GM12878 (cell line): ENCODE data around the gene CD200R1. TPM values are rescaled to one million over a fixed set of nuclear protein-coding genes. Genes with fewer than 3 reads are reported as not detected.

Source experiments
- ATF3 ChIP-seq: IDR thresholded peaks from 2 replicates; pipeline ENCODE4 v1.6.1; 2011; ENCODE audit warnings: low read depth, mild to moderate bottlenecking, low read length, moderate library complexity, borderline replicate concordance; ENCODE audit errors: extremely low read depth
- ATF7 ChIP-seq: fragments of 450-650 bp; IDR thresholded peaks from 2 replicates; pipeline ENCODE4 v1.6.1; 2016; ENCODE audit warnings: low read depth, mild to moderate bottlenecking
- BCL3 ChIP-seq: IDR thresholded peaks from 2 replicates; pipeline ENCODE4 v1.6.1; 2011; ENCODE audit warnings: borderline replicate concordance, low read depth, mild to moderate bottlenecking, moderate library complexity, low read length; ENCODE audit not compliant: insufficient read depth, poor library complexity, severe bottlenecking
- CBFB ChIP-seq: IDR thresholded peaks from 2 replicates; pipeline ENCODE4 v1.6.1; 2016; ENCODE audit warnings: antibody characterized with exemption, low read depth
- E2F8 ChIP-seq: fragments of 450-650 bp; IDR thresholded peaks from 2 replicates; pipeline ENCODE4 v1.6.1; 2018; ENCODE audit warnings: mild to moderate bottlenecking, low read depth, moderate library complexity; ENCODE audit not compliant: partially characterized antibody
- HSF1 ChIP-seq: fragments of 150-350 bp; IDR thresholded peaks from 2 replicates; pipeline ENCODE4 v1.6.1; 2014; ENCODE audit warnings: mild to moderate bottlenecking, low read depth, low read length
- IRF3 ChIP-seq: fragments of 450-650 bp; IDR thresholded peaks from 2 replicates; pipeline ENCODE4 v1.6.1; 2014; ENCODE audit warnings: mild to moderate bottlenecking
- MEF2B ChIP-seq: fragments of 450-650 bp; IDR thresholded peaks from 2 replicates; pipeline ENCODE4 v1.6.1; 2018; ENCODE audit warnings: mild to moderate bottlenecking, moderate library complexity; ENCODE audit not compliant: partially characterized antibody, poor library complexity, severe bottlenecking
- MXI1 ChIP-seq: fragments of 150-350 bp; IDR thresholded peaks from 2 replicates; pipeline ENCODE4 v1.6.1; 2011; ENCODE audit warnings: low read depth, mild to moderate bottlenecking, inconsistent platforms, low read length, improper control_type of control experiment
- NR2F1 ChIP-seq: fragments of 450-650 bp; conservative IDR thresholded peaks from 2 replicates; pipeline ENCODE4 v1.6.1; 2017; ENCODE audit warnings: mild to moderate bottlenecking
- NRF1 ChIP-seq: conservative IDR thresholded peaks from 2 replicates; pipeline ENCODE4 v1.6.1; 2011; ENCODE audit warnings: mild to moderate bottlenecking, low read depth, low read length, improper control_type of control experiment
- PML ChIP-seq: IDR thresholded peaks from 2 replicates; pipeline ENCODE4 v1.6.1; 2012; ENCODE audit warnings: low read length, inconsistent platforms
- POU2F2 ChIP-seq: IDR thresholded peaks from 3 replicates; pipeline ENCODE4 v1.6.1; 2011; ENCODE audit warnings: low read depth, mild to moderate bottlenecking, low read length, borderline replicate concordance
- PRDM15 ChIP-seq: fragments of 450-650 bp; formaldehyde crosslinking; IDR thresholded peaks from 2 replicates; pipeline ENCODE4 v1.4.0; 2020; ENCODE audit warnings: mild to moderate bottlenecking, moderate library complexity
- RAD21 ChIP-seq: IDR thresholded peaks from 2 replicates; pipeline ENCODE4 v1.6.1; 2011; ENCODE audit warnings: mild to moderate bottlenecking, low read depth, low read length, moderate library complexity; ENCODE audit not compliant: insufficient read depth
- RAD51 ChIP-seq: fragments of 450-650 bp; IDR thresholded peaks from 2 replicates; pipeline ENCODE4 v1.6.1; 2016; ENCODE audit warnings: moderate library complexity, mild to moderate bottlenecking, inconsistent platforms
- RCOR1 ChIP-seq: conservative IDR thresholded peaks from 2 replicates; pipeline ENCODE4 v1.6.1; 2012; ENCODE audit warnings: low read depth, low read length, improper control_type of control experiment
- ZNF274 ChIP-seq: IDR thresholded peaks from one replicate; pipeline ENCODE4 v1.8.0; 2011; ENCODE audit not compliant: insufficient read length, insufficient read depth
- ZNF622 ChIP-seq: fragments of 450-650 bp; IDR thresholded peaks from 2 replicates; pipeline ENCODE4 v1.6.1; 2017; ENCODE audit warnings: mild to moderate bottlenecking, inconsistent platforms
- polyA plus RNA-seq, 11 experiments: library from polyadenylated mRNA; depleted of rRNA in 4 of 11; unstranded in 6 of 11; stranded (reverse) in 5 of 11; fragments of >200 nt; fragmentation: Nextera tagmentation in 4 of 11; fragmentation: Illumina TruSeq in 1 of 11; extraction: Ambion mirVana in 4 of 11; extraction: Trizol in 1 of 11; gene quantifications; 1 replicate in 1 of 11; 2 replicates in 10 of 11; pipeline versions ENCODE4 v1.2.1 to v1.2.3, GENCODE V29; 2011 to 2016; ENCODE audit warnings: inconsistent platforms in 2 of 11, missing spikeins in 2 of 11, low read depth in 1 of 11
- total RNA-seq, 4 experiments: library from RNA; depleted of rRNA in 3 of 4; stranded (reverse); fragments of >200 nt in 3 of 4; fragmentation: Illumina TruSeq in 1 of 4; extraction: Trizol in 1 of 4; gene quantifications; 2 replicates each; pipeline versions ENCODE4 v1.2.1 to v1.2.3, GENCODE V29; 2013 to 2021

CD200R1 gene
- total and polyA plus RNA-seq, 10 of the 15 experiments (the other 5 are each of a cell fraction or from before 2014, with no cell fraction given): 0.15 to 1.1 (median 0.88) TPM

- TF ChIP-seq E2F8 (no peak), POU2F2 (peak; percentile 39; the same call in 1 of the 3 replicates), NR2F1 (0 out of 2 replicates have a peak, but pooled peaks have one; percentile 23), RAD21 (no peak), ATF3 (no peak), ZNF274 (no peak), CBFB (no peak), HSF1 (no peak), IRF3 (no peak), PRDM15 (CRISPR knock-in tag) (no peak), RAD51 (no peak), MXI1 (peak; percentile 60; the same call in 1 of the 2 replicates), BCL3 (peak; percentile 53), MEF2B (peak; percentile 97), NRF1 (no peak), RCOR1 (0 out of 2 replicates have a peak, but pooled peaks have one; percentile 91), ATF7 (peak; percentile 79), ZNF622 (no peak), PML (peak; percentile 69; the same call in 1 of the 2 replicates)
These were observed 66.7 kb downstream of the CD200R1 start (continued) for GRCh38 chr3:112908252-112908651.
